Measurements from ENCODE around the gene MAP3K20. TPM values are rescaled to one million over a fixed set of nuclear protein-coding genes. Genes with fewer than 3 reads are reported as not detected.

MAP3K20 gene
- total and polyA plus RNA-seq, 10 of the 15 experiments (the other 5 are each of a cell fraction or from before 2014, with no cell fraction given) = 0.04 to 5.6 (median 2.3) TPM

DNA sequence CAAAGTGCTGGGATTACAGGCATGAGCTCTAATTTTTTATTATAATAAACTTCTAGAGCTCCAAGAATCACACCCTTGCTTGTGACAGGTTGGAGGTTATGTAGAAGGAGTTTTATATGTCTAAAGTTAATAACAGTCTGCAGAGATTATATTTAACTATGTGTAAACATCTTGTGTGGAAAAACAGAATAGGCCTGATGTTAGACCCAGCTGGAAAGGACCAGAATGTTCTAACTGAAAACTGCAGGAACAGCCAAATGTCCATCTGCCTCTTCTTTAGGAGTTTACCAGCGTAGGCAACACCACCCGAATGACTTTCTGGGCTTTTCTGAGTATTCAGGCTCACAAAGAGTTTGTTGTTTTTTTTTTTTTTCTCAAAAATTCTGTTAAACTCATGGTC is 211.9 kb downstream of the MAP3K20 start:
- intact Hi-C loops (cut with micrococcal nuclease; ENCODE audit: unreplicated experiment) = no loop called here
- no peak for DNase-seq (ENCODE audit: low read depth, low spot score)
- no peaks in the 10 kb centered on the region for H3K36me3 ChIP-seq (ENCODE audit: control insufficient read depth in 2 of 2, insufficient read depth in 2 of 2, low read length in 1 of 2)
- WGBS (ENCODE audit: insufficient coverage, insufficient replicate concordance, low lambda C conversion rate, missing lambda C conversion rate) = 94% methylated on average over 2 of the region's 2 CpGs
- no peak overlapping the region for H3K27ac ChIP-seq (ENCODE audit: control insufficient read depth, insufficient read depth)
- no peaks in the 10 kb centered on the region for H4K20me1 ChIP-seq (ENCODE audit: control insufficient read depth, insufficient read depth)
- no peak for ATAC-seq
- H3K4me2 ChIP-seq (ENCODE audit: control insufficient read depth, insufficient read depth) = no peak overlapping the region
- RAD21 ChIA-PET (ENCODE audit: unreplicated experiment) = interaction anchor here (0.7 kb wide), 1 partner anchor 766 kb away, joined by 4 read pairs; no protein-coding TSS in a partner anchor
- no peak overlapping the region for H2AFZ ChIP-seq (ENCODE audit: control insufficient read depth, low read depth, low read length)
- no TSS peak for BruUV-seq (replicated peaks)
- no peak for FAIRE-seq
- TF ChIP-seq DPF2 (IDR thresholded peaks at IDR 0.05) = no peak
- TF ChIP-seq IKZF1 (conservative IDR thresholded peaks at IDR 0.05) = no peak
- TF ChIP-seq CHD2 (IDR thresholded peaks at IDR 0.05; ENCODE audit: borderline replicate concordance, low read depth, low read length) = no peak
- TF ChIP-seq, protein P1, sequence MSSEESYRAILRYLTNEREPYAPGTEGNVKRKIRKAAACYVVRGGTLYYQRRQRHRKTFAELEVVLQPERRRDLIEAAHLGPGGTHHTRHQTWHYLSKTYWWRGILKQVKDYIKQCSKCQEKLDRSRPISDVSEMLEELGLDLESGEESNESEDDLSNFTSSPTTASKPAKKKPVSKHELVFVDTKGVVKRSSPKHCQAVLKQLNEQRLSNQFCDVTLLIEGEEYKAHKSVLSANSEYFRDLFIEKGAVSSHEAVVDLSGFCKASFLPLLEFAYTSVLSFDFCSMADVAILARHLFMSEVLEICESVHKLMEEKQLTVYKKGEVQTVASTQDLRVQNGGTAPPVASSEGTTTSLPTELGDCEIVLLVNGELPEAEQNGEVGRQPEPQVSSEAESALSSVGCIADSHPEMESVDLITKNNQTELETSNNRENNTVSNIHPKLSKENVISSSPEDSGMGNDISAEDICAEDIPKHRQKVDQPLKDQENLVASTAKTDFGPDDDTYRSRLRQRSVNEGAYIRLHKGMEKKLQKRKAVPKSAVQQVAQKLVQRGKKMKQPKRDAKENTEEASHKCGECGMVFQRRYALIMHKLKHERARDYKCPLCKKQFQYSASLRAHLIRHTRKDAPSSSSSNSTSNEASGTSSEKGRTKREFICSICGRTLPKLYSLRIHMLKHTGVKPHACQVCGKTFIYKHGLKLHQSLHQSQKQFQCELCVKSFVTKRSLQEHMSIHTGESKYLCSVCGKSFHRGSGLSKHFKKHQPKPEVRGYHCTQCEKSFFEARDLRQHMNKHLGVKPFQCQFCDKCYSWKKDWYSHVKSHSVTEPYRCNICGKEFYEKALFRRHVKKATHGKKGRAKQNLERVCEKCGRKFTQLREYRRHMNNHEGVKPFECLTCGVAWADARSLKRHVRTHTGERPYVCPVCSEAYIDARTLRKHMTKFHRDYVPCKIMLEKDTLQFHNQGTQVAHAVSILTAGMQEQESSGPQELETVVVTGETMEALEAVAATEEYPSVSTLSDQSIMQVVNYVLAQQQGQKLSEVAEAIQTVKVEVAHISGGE (CRISPR knock-in tag; IDR thresholded peaks at IDR 0.05) = no peak
- no peak for TF ChIP-seq POLR2A (IDR thresholded peaks at IDR 0.05; ENCODE audit: low read depth, low read length)
- TF ChIP-seq ZSCAN29 (IDR thresholded peaks at IDR 0.05) = no peak
- no peak for TF ChIP-seq FOXK2 (IDR thresholded peaks at IDR 0.05)
- TF ChIP-seq JUNB (IDR thresholded peaks at IDR 0.05) = no peak
- no peak for TF ChIP-seq NFXL1 (IDR thresholded peaks at IDR 0.05; ENCODE audit: borderline replicate concordance)
- no peak for TF ChIP-seq POLR2AphosphoS2 (IDR thresholded peaks at IDR 0.05; ENCODE audit: low read depth, low read length)
- TF ChIP-seq SREBF2 (IDR thresholded peaks at IDR 0.05; ENCODE audit: low read length) = no peak
- TF ChIP-seq IKZF2 (IDR thresholded peaks at IDR 0.05) = no peak
- TF ChIP-seq GABPA (IDR thresholded peaks at IDR 0.05; ENCODE audit: low read depth) = no peak
- no peak for TF ChIP-seq CBX5 (IDR thresholded peaks at IDR 0.05; ENCODE audit: low read depth)
- TF ChIP-seq EGR1 (IDR thresholded peaks at IDR 0.05; ENCODE audit: borderline replicate concordance in 1 of 2, low read depth in 2 of 2, low read length in 2 of 2) = no peak
- TF ChIP-seq, protein P2, sequence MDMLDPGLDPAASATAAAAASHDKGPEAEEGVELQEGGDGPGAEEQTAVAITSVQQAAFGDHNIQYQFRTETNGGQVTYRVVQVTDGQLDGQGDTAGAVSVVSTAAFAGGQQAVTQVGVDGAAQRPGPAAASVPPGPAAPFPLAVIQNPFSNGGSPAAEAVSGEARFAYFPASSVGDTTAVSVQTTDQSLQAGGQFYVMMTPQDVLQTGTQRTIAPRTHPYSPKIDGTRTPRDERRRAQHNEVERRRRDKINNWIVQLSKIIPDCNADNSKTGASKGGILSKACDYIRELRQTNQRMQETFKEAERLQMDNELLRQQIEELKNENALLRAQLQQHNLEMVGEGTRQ (IDR thresholded peaks at IDR 0.05; ENCODE audit: borderline replicate concordance, low read depth, low read length) = no peak
- peaks cover 9% of the 10 kb centered on the region for H3K4me1 ChIP-seq (ENCODE audit: control insufficient read depth, insufficient read depth, low read length)
- SMC1A ChIA-PET (ENCODE audit: uncharacterized antibody, unreplicated experiment) = no interaction called here
- in situ Hi-C loops (cut with MboI) = no loop called here
- no peaks in the 10 kb centered on the region for H3K27me3 ChIP-seq (replicated peaks in 1 of 2; ENCODE audit: control insufficient read depth in 2 of 2, insufficient read depth in 2 of 2, low read length in 1 of 2)
- H3K4me3 ChIP-seq = no peak overlapping the region
- POLR2A ChIA-PET = no interaction called here
- no peaks in the 10 kb centered on the region; the same call in 2 of the 3 replicates for H3K9me3 ChIP-seq (replicated peaks; ENCODE audit: control insufficient read depth, insufficient read depth, low read length)
- no peaks in the 10 kb centered on the region for H3K79me2 ChIP-seq (ENCODE audit: control insufficient read depth, insufficient read depth, low read length)
- H3K9ac ChIP-seq (ENCODE audit: control insufficient read depth, insufficient read depth, low read length) = no peak overlapping the region
- CTCF ChIA-PET = interaction anchor here (1.8 kb wide), 1 partner anchor 19 kb away, joined by 5 read pairs; no protein-coding TSS in a partner anchor
